Endothelial cell (in vitro differentiated cells): ENCODE measurements around the gene PRKAG3. TPM values are rescaled to one million over a fixed set of nuclear protein-coding genes. Genes with fewer than 3 reads are reported as not detected.

Experiments used
- DNase-seq: peaks from one replicate; pipeline ENCODE4 v3.0.0; 2021; ENCODE audit warnings: low spot score
- H3K27ac Mint-ChIP-seq: one replicate; pipeline ENCODE4 v1.8.0; 2021; ENCODE audit warnings: mixed read lengths, inconsistent platforms; ENCODE audit not compliant: unreplicated experiment
- H3K27me3 Mint-ChIP-seq: one replicate; pipeline ENCODE4 v1.8.0; 2021; ENCODE audit warnings: mild to moderate bottlenecking, moderate library complexity, mixed read lengths, inconsistent platforms; ENCODE audit not compliant: unreplicated experiment
- H3K36me3 Mint-ChIP-seq: one replicate; pipeline ENCODE4 v1.8.0; 2021; ENCODE audit warnings: mild to moderate bottlenecking, low read depth, mixed read lengths, inconsistent platforms; ENCODE audit not compliant: unreplicated experiment
- H3K4me1 Mint-ChIP-seq: one replicate; pipeline ENCODE4 v1.8.0; 2021; ENCODE audit warnings: mild to moderate bottlenecking, mixed read lengths, inconsistent platforms; ENCODE audit not compliant: unreplicated experiment
- H3K4me3 Mint-ChIP-seq: one replicate; pipeline ENCODE4 v1.8.0; 2021; ENCODE audit warnings: mild to moderate bottlenecking, mixed read lengths, inconsistent platforms; ENCODE audit not compliant: unreplicated experiment
- H3K9me3 Mint-ChIP-seq: one replicate; pipeline ENCODE4 v1.8.0; 2021; ENCODE audit warnings: mixed read lengths, inconsistent platforms; ENCODE audit not compliant: unreplicated experiment
- CTCF ChIP-seq: fragments of 200-600 bp; sonication (generic); IDR thresholded peaks from one replicate; pipeline ENCODE4 v1.5.0; 2021; ENCODE audit warnings: antibody characterized with exemption; ENCODE audit not compliant: unreplicated experiment
- total RNA-seq: library from RNA; stranded (reverse); fragmentation: NEBNext Ultra II Directional; extraction: Animal tissue kit (Norgen Biotek cat#: 25700); gene quantifications from one replicate; pipeline ENCODE4 v1.2.1, GENCODE V29; 2021; ENCODE audit not compliant: unreplicated experiment

Gene PRKAG3
- total RNA-seq, 1 donor from 2014 or later: not detected

DNA sequence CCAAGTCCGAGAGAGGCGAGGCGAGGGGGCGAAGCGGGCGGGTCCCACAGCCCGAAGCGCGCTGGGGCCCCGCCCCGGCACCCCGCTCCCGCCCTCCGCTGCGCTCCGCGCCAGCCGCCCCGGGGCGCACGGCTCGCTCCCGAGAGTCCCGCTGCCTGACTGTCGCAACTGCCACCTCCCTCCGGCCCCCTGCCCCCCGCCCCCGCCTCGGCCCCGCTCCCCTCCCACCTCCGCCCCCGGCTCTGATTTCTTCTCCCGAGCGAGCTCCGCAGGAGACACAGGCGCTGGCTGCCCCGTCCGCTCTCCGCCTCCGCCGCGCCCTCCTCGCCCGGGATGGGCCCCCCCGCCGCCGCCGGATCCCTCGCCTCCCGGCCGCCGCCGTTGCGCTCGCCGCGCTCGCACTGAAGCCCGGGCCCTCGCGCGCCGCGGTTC lies 28.0 kb upstream of the PRKAG3 start, which contains the start of gene WNT6:
Gene WNT6 (plus strand): TSS at position 250 of the 432 bp plus-strand sequence. CDS start 233 bp downstream, outside the sequence.
- peaks cover 54% of the 10 kb centered on the region for H3K27me3 Mint-ChIP-seq
- no peak within 1 kb of the TSS for H3K4me3 Mint-ChIP-seq
- no peak for DNase-seq
- TF ChIP-seq CTCF: no peak
- H3K9me3 Mint-ChIP-seq: no peaks in the 10 kb centered on the region
- no peaks in the 10 kb centered on the region for H3K36me3 Mint-ChIP-seq
- peaks cover 12% of the 10 kb centered on the region for H3K4me1 Mint-ChIP-seq
- peak within 1 kb of the TSS; percentile 24 for H3K27ac Mint-ChIP-seq

GRCh38 chr2:218858671-218859555 lies 27.3 kb upstream of the PRKAG3 start:
- H3K27me3 Mint-ChIP-seq: peaks cover 57% of the 10 kb centered on the region
- H3K36me3 Mint-ChIP-seq: no peaks in the 10 kb centered on the region
- no peaks in the 10 kb centered on the region for H3K9me3 Mint-ChIP-seq
- peaks cover 17% of the 10 kb centered on the region for H3K4me1 Mint-ChIP-seq
- no peak for TF ChIP-seq CTCF
- H3K27ac Mint-ChIP-seq: peak overlapping the region; percentile 24
- DNase-seq: no peak
- H3K4me3 Mint-ChIP-seq: no peak overlapping the region

- H3K4me1 Mint-ChIP-seq: peaks cover 20% of the 10 kb centered on the region
- no peak overlapping the region for H3K27ac Mint-ChIP-seq
- no peaks in the 10 kb centered on the region for H3K36me3 Mint-ChIP-seq
- H3K9me3 Mint-ChIP-seq: no peaks in the 10 kb centered on the region
- H3K4me3 Mint-ChIP-seq: no peak overlapping the region
- H3K27me3 Mint-ChIP-seq: peaks cover 56% of the 10 kb centered on the region
- DNase-seq: no peak
- no peak for TF ChIP-seq CTCF
These were observed 26.5 kb upstream of the PRKAG3 start for GRCh38 chr2:218858138-218858445.

- no peaks in the 10 kb centered on the region for H3K36me3 Mint-ChIP-seq
- H3K9me3 Mint-ChIP-seq: no peaks in the 10 kb centered on the region
- no peak overlapping the region for H3K4me3 Mint-ChIP-seq
- no peak for TF ChIP-seq CTCF
- H3K4me1 Mint-ChIP-seq: peaks cover 20% of the 10 kb centered on the region
- no peak overlapping the region for H3K27ac Mint-ChIP-seq
- no peak for DNase-seq
- H3K27me3 Mint-ChIP-seq: peaks cover 53% of the 10 kb centered on the region
These were observed 26.0 kb upstream of the PRKAG3 start for GRCh38 chr2:218857371-218858137.

DNA sequence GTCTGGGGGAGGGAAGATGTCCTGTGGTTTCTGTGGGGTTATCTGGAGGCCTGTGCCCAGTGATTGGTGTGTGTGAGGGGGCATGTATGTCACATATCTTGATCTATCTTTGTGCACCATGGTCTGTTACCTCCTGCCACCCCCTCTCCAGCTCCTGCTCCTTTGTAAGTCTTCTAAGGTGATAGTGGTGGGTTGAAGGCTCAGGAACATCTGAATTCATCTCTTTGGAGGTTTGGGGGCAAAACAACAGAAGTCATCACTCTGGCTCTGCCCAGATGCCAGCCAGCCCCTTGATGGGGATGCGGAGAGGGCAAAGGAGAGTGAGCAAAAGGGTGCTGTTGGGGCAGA lies 25.3 kb upstream of the PRKAG3 start:
- Mint-ChIP-seq H3K4me1 (peaks cover 20% of the 10 kb centered on the region), H3K27me3 (peaks cover 52% of the 10 kb centered on the region), H3K9me3 (no peaks in the 10 kb centered on the region), H3K4me3 (no peak overlapping the region), H3K36me3 (no peaks in the 10 kb centered on the region), H3K27ac (no peak overlapping the region)
- no peak for TF ChIP-seq CTCF
- DNase-seq: no peak
